HCT116 (cell line): Measurements from ENCODE around the gene PBLD. TPM values are rescaled to one million over a fixed set of nuclear protein-coding genes. Genes with fewer than 3 reads are reported as not detected.

Source experiments
- ATAC-seq: fragments of 200-7000 bp; cut with Tn5 transposase; 2 replicates; pipeline ENCODE4 v1.9.1; 2020; ENCODE audit warnings: mild to moderate bottlenecking, moderate library complexity
- BruUV-seq: library from RNA; stranded (reverse); fragments of 400-500 nt; replicated peaks from 2 replicates; lab custom pipeline; 2021; lab: Mats Ljungman, UMichigan
- CTCF ChIA-PET: fragments of 300-600 bp; sonication (Branson Sonifier 250); formaldehyde crosslinking; loops from one replicate; lab custom pipeline; 2021; ENCODE audit warnings: antibody characterized with exemption; lab: Charles Lee
- POLR2A ChIA-PET: fragments of 300-600, 350-600 bp; sonication (Branson Sonifier 250); formaldehyde crosslinking; loops from one replicate; lab custom pipeline; 2021; ENCODE audit warnings: antibody characterized with exemption; lab: Charles Lee
- RAD21 ChIA-PET, 2 experiments: fragments of 300-600 bp; sonication (Branson Sonifier 250); formaldehyde crosslinking; loops; one replicate each; lab custom pipeline; 2023; ENCODE audit warnings: low total read pairs in 2 of 2; ENCODE audit not compliant: uncharacterized antibody in 2 of 2, unreplicated experiment in 2 of 2, low non-redundant PET in 1 of 2; lab: Charles Lee
- DNase-seq: peaks from one replicate; pipeline ENCODE4 v3.0.0-alpha.2; 2010; ENCODE audit warnings: low read depth, low spot score
- H2AFZ ChIP-seq: fragments of 200-600 bp; shearing (Covaris generic), sonication (generic); 2 replicates; pipeline ENCODE4 v1.6.1; 2017; ENCODE audit warnings: low read depth, mixed run types, mixed read lengths, antibody characterized with exemption, low read length; ENCODE audit not compliant: poor library complexity, severe bottlenecking
- H3K27ac ChIP-seq: 2 replicates; pipeline ENCODE4 v1.5.1; 2012; ENCODE audit warnings: low read depth, low read length
- H3K27me3 ChIP-seq: fragments of 200-600 bp; sonication (generic); 2 replicates; pipeline ENCODE4 v1.6.1; 2016; ENCODE audit warnings: mixed run types, low read length, mixed read lengths; ENCODE audit not compliant: insufficient read depth
- H3K36me3 ChIP-seq, 2 experiments: fragments of 200-500 bp in 1 of 2; fragments of 200-600 bp in 1 of 2; sonication (Bioruptor generic) in 1 of 2; sonication (generic) in 1 of 2; 2 replicates each; pipeline versions ENCODE4 v1.5.1 to v1.6.1; 2014 to 2016; ENCODE audit warnings: low read length in 2 of 2, inconsistent platforms in 1 of 2, mixed read lengths in 1 of 2, mixed run types in 1 of 2; ENCODE audit not compliant: insufficient read depth in 2 of 2, control insufficient read depth in 1 of 2
- H3K4me1 ChIP-seq, 2 experiments: fragments of 200-600 bp in 1 of 2; sonication (generic) in 1 of 2; 2 replicates each; pipeline versions ENCODE4 v1.5.1 to v1.6.1; 2012 to 2017; ENCODE audit warnings: low read length in 2 of 2, inconsistent platforms in 1 of 2, mild to moderate bottlenecking in 1 of 2, mixed read lengths in 1 of 2, mixed run types in 1 of 2, moderate library complexity in 1 of 2; ENCODE audit not compliant: insufficient read depth in 2 of 2, control insufficient read depth in 1 of 2
- H3K4me2 ChIP-seq: fragments of 200-600 bp; sonication (generic); 2 replicates; pipeline ENCODE4 v1.6.1; 2017; ENCODE audit warnings: mixed run types, low read length, mixed read lengths
- H3K4me3 ChIP-seq, 2 experiments: fragments of 200-600 bp in 1 of 2; sonication (generic) in 1 of 2; replicated peaks in 1 of 2; 2 replicates each; pipeline ENCODE4 v1.5.1; 2011 to 2016; ENCODE audit warnings: low read length in 2 of 2, control low read depth in 1 of 2, low read depth in 1 of 2, mild to moderate bottlenecking in 1 of 2, mixed read lengths in 1 of 2, mixed run types in 1 of 2
- H3K79me2 ChIP-seq: fragments of 200-600 bp; sonication (generic); 2 replicates; pipeline ENCODE4 v1.6.1; 2017; ENCODE audit warnings: mild to moderate bottlenecking, mixed run types, low read length, moderate library complexity, mixed read lengths; ENCODE audit not compliant: insufficient read depth
- H3K9ac ChIP-seq: fragments of 200-600 bp; sonication (generic); 2 replicates; pipeline ENCODE4 v1.6.1; 2016; ENCODE audit warnings: low read length, mixed read lengths
- H3K9me2 ChIP-seq: fragments of 200-600 bp; sonication (generic), shearing (Covaris generic); 2 replicates; pipeline ENCODE4 v1.6.1; 2017; ENCODE audit warnings: mixed run types, mild to moderate bottlenecking, moderate library complexity; ENCODE audit not compliant: insufficient read depth
- H3K9me3 ChIP-seq, 2 experiments: fragments of 200-500 bp in 1 of 2; fragments of 200-600 bp in 1 of 2; sonication (Bioruptor generic) in 1 of 2; sonication (generic) in 1 of 2; 2 replicates each; pipeline ENCODE4 v1.6.1; 2014 to 2017; ENCODE audit warnings: low read length in 2 of 2, mixed read lengths in 2 of 2, inconsistent platforms in 1 of 2, low read depth in 1 of 2, mild to moderate bottlenecking in 1 of 2, mixed run types in 1 of 2, moderate library complexity in 1 of 2; ENCODE audit not compliant: control insufficient read depth in 1 of 2, insufficient read depth in 1 of 2
- H4K20me1 ChIP-seq: fragments of 200-600 bp; sonication (generic), shearing (Covaris generic); 2 replicates; pipeline ENCODE4 v1.6.1; 2017; ENCODE audit warnings: mixed run types, mild to moderate bottlenecking, moderate library complexity; ENCODE audit not compliant: insufficient read depth
- ATF3 ChIP-seq: IDR thresholded peaks from 2 replicates; pipeline ENCODE4 v1.6.1; 2012
- CBX3 ChIP-seq: IDR thresholded peaks from 2 replicates; pipeline ENCODE4 v1.6.1; 2012; ENCODE audit warnings: low read depth
- CTCF ChIP-seq, 3 experiments: fragments of 200-600 bp in 1 of 3; sonication (generic) in 1 of 3; IDR thresholded peaks in 2 of 3; conservative IDR thresholded peaks in 1 of 3; 2 replicates each; pipeline ENCODE4 v1.5.1; 2012 to 2017; ENCODE audit warnings: low read depth in 2 of 3, low read length in 2 of 3, antibody characterized with exemption in 1 of 3, borderline replicate concordance in 1 of 3, control low read depth in 1 of 3, mild to moderate bottlenecking in 1 of 3, mixed read lengths in 1 of 3, mixed run types in 1 of 3, moderate library complexity in 1 of 3; ENCODE audit not compliant: insufficient read depth in 1 of 3
- EZH2 ChIP-seq: fragments of 200-600 bp; sonication (generic); IDR thresholded peaks from 2 replicates; pipeline ENCODE4 v1.6.1; 2017; ENCODE audit warnings: antibody characterized with exemption, mixed run types
- POLR2AphosphoS5 ChIP-seq: IDR thresholded peaks from 2 replicates; pipeline ENCODE4 v1.6.1; 2011; ENCODE audit warnings: mild to moderate bottlenecking, low read depth, low read length, moderate library complexity
- RAD21 ChIP-seq: IDR thresholded peaks from 2 replicates; pipeline ENCODE4 v1.6.1; 2012; ENCODE audit warnings: low read depth, mild to moderate bottlenecking
- SP1 ChIP-seq: IDR thresholded peaks from 2 replicates; pipeline ENCODE4 v1.6.1; 2012; ENCODE audit warnings: low read depth
- TCF7L2 ChIP-seq: IDR thresholded peaks from 2 replicates; pipeline ENCODE4 v1.7.0; 2011; ENCODE audit warnings: borderline replicate concordance, inconsistent platforms; ENCODE audit not compliant: insufficient read depth, insufficient read length; ENCODE audit errors: extremely low read depth
- YY1 ChIP-seq: IDR thresholded peaks from 2 replicates; pipeline ENCODE4 v1.6.1; 2011; ENCODE audit warnings: low read length, low read depth, moderate library complexity, mild to moderate bottlenecking; ENCODE audit not compliant: insufficient replicate concordance; ENCODE audit errors: extremely low read depth
- ZFX ChIP-seq: fragments of 450-650 bp; IDR thresholded peaks from 2 replicates; pipeline ENCODE4 v1.6.1; 2017
- intact Hi-C: fragments of 100-400 bp; cut with micrococcal nuclease; formaldehyde crosslinking; loops from 2 replicates; pipeline ENCODE4 v1.10.0; 2022
- total RNA-seq: library from RNA; stranded (reverse); gene quantifications from one replicate; pipeline ENCODE4 v1.2.1, GENCODE V29; 2021; ENCODE audit not compliant: unreplicated experiment
- TF ChIP-seq, protein P1 (sequence below): IDR thresholded peaks from 2 replicates; pipeline ENCODE4 v1.6.1; 2011; ENCODE audit warnings: mild to moderate bottlenecking, low read length, moderate library complexity; ENCODE audit not compliant: insufficient replicate concordance; ENCODE audit errors: extremely low read depth

PBLD gene
- total RNA-seq, 1 experiment from 2014 or later: 2.2 TPM

GRCh38 chr10:68359189-68359588 is 26.5 kb upstream of the PBLD start:
- Histone ChIP-seq H3K36me3 (peaks cover 0 to 2% of the 10 kb centered on the region in 2 experiments; a peak in 1 of 4 replicates), H4K20me1 (no peaks in the 10 kb centered on the region), H3K4me2 (no peak overlapping the region), H3K27me3 (no peaks in the 10 kb centered on the region), H3K9me2 (no peaks in the 10 kb centered on the region), H3K79me2 (no peaks in the 10 kb centered on the region), H2AFZ (no peak overlapping the region), H3K9ac (no peak overlapping the region), H3K27ac (no peak overlapping the region), H3K9me3 (no peaks in the 10 kb centered on the region), H3K4me3 (no peak overlapping the region), H3K4me1 (peaks cover 0 to 3% of the 10 kb centered on the region in 2 experiments; a peak in 1 of 4 replicates)
- ChIA-PET RAD21 (no interaction called here), CTCF (no interaction called here), POLR2A (no interaction called here)
- no TSS peak for BruUV-seq
- DNase-seq (no peak), ATAC-seq (no peak)
- intact Hi-C loops: no loop called here
- no peak for TF ChIP-seq RAD21
- no peak for TF ChIP-seq SP1
- no peak for TF ChIP-seq CTCF (IDR thresholded peaks at IDR 0.05 in 2 of 3, conservative IDR thresholded peaks at IDR 0.05 in 1 of 3; ENCODE audit: borderline replicate concordance in 1 of 3, insufficient read depth in 1 of 3, low read depth in 2 of 3, low read length in 2 of 3)

- Histone ChIP-seq H3K4me1 (peaks cover 0 to 3% of the 10 kb centered on the region in 2 experiments; a peak in 1 of 4 replicates), H3K9ac (no peak overlapping the region), H3K36me3 (peaks cover 4 to 6% of the 10 kb centered on the region in 2 experiments; a peak in 1 of 4 replicates), H3K27me3 (no peaks in the 10 kb centered on the region), H3K27ac (no peak overlapping the region), H2AFZ (no peak overlapping the region), H3K4me3 (no peak overlapping the region), H4K20me1 (no peaks in the 10 kb centered on the region), H3K9me2 (no peaks in the 10 kb centered on the region), H3K79me2 (no peaks in the 10 kb centered on the region), H3K4me2 (no peak overlapping the region), H3K9me3 (no peaks in the 10 kb centered on the region)
- RAD21 ChIA-PET: no interaction called here
- DNase-seq: no peak
- no TSS peak for BruUV-seq
- intact Hi-C loops: no loop called here
- POLR2A ChIA-PET: interaction anchor here (0.6 kb wide), 1 partner anchor 9 kb away, joined by 3 read pairs; no protein-coding TSS in a partner anchor
- CTCF ChIA-PET: no interaction called here
- ATAC-seq: no peak
- TF ChIP-seq ZFX: no peak
- TF ChIP-seq ATF3: no peak
- TF ChIP-seq CBX3: no peak
- TF ChIP-seq, protein P1, sequence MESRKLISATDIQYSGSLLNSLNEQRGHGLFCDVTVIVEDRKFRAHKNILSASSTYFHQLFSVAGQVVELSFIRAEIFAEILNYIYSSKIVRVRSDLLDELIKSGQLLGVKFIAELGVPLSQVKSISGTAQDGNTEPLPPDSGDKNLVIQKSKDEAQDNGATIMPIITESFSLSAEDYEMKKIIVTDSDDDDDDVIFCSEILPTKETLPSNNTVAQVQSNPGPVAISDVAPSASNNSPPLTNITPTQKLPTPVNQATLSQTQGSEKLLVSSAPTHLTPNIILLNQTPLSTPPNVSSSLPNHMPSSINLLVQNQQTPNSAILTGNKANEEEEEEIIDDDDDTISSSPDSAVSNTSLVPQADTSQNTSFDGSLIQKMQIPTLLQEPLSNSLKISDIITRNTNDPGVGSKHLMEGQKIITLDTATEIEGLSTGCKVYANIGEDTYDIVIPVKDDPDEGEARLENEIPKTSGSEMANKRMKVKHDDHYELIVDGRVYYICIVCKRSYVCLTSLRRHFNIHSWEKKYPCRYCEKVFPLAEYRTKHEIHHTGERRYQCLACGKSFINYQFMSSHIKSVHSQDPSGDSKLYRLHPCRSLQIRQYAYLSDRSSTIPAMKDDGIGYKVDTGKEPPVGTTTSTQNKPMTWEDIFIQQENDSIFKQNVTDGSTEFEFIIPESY: no peak
- no peak for TF ChIP-seq EZH2
- TF ChIP-seq TCF7L2: no peak
- no peak for TF ChIP-seq POLR2AphosphoS5
- TF ChIP-seq CTCF (IDR thresholded peaks at IDR 0.05 in 2 of 3, conservative IDR thresholded peaks at IDR 0.05 in 1 of 3; ENCODE audit: borderline replicate concordance in 1 of 3, insufficient read depth in 1 of 3, low read depth in 2 of 3, low read length in 2 of 3): no peak
- no peak for TF ChIP-seq YY1
These were observed 20.8 kb upstream of the PBLD start for GRCh38 chr10:68353537-68353936.
